Measurements from ENCODE around the gene ATP8B4. TPM values are rescaled to one million over a fixed set of nuclear protein-coding genes. Genes with fewer than 3 reads are reported as not detected.

The ATP8B4 gene
- total and polyA plus RNA-seq, 2 of the 8 experiments (the other 6 are each of a cell fraction or from before 2014, with no cell fraction given), result 0.17 to 0.24 TPM

DNA sequence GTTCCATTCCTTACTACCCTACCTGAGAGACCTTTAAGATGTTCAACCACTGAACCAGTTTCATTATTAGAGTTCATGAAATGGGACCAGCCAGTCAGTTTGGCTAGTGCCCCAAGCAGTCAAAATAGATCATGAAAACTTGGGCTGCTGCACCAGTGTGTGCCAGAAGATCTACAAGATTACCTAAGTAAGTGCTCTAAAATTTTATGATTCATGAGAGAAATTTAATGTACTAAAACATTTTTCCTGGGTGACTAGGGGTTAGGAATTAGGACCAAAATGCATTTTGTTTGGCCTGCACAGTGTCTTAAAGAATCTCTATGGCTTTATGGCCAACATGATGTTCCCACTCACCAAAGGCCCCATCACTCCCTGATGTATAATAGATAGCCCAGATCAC lies 214.7 kb downstream of the ATP8B4 start:
- Histone ChIP-seq H3K14ac (ENCODE audit: insufficient read length) (no peak overlapping the region), H2BK12ac (ENCODE audit: low read depth, low read length) (no peak overlapping the region), H3K9ac (replicated peaks in 1 of 4; ENCODE audit: extremely low read depth in 1 of 4, low read depth in 3 of 4, low read length in 3 of 4) (no peak overlapping the region), H3K27ac (ENCODE audit: low read depth, low read length) (no peak overlapping the region), H3K4me2 (ENCODE audit: insufficient read depth in 1 of 2, low read depth in 2 of 2, low read length in 2 of 2) (no peak overlapping the region), H3K79me1 (ENCODE audit: low read depth, low read length) (no peaks in the 10 kb centered on the region), H3K9me3 (ENCODE audit: insufficient read depth in 2 of 2, low read depth in 1 of 2, low read length in 1 of 2) (no peaks in the 10 kb centered on the region), H4K8ac (ENCODE audit: extremely low read depth, insufficient read depth, low read length) (no peak overlapping the region), H4K20me1 (replicated peaks in 1 of 2; ENCODE audit: control insufficient read depth in 1 of 2, insufficient read depth in 2 of 2, low read length in 2 of 2) (no peaks in the 10 kb centered on the region), H2AK5ac (ENCODE audit: low read depth, low read length) (no peak overlapping the region), H4K91ac (replicated peaks; ENCODE audit: insufficient read length, low read length) (no peak overlapping the region), H3K4me3 (ENCODE audit: extremely low read depth in 1 of 4, insufficient read depth in 2 of 4, low read depth in 3 of 4, low read length in 4 of 4) (no peak overlapping the region), H3K79me2 (ENCODE audit: control insufficient read depth in 1 of 2, insufficient read depth in 2 of 2, low read length in 2 of 2) (no peaks in the 10 kb centered on the region), H2BK15ac (ENCODE audit: low read length) (no peak overlapping the region), H4K5ac (ENCODE audit: insufficient read length, low read depth, low read length) (no peak overlapping the region), H2BK120ac (replicated peaks; ENCODE audit: low read depth, low read length) (no peak overlapping the region), H3K27me3 (replicated peaks in 1 of 4; ENCODE audit: control insufficient read depth in 3 of 4, extremely low read depth in 1 of 4, insufficient read depth in 3 of 4, low read length in 3 of 4) (peaks cover 0 to 1% (median 0%) of the 10 kb centered on the region in 4 experiments; a peak in 1 of 7 replicates), H3K23ac (ENCODE audit: insufficient read length) (no peak overlapping the region), H2BK20ac (ENCODE audit: low read length) (no peak overlapping the region), H3K18ac (ENCODE audit: extremely low read depth, low read length) (no peak overlapping the region), H3K4ac (replicated peaks; ENCODE audit: insufficient read length, low read depth, low read length) (no peak overlapping the region), H2BK5ac (ENCODE audit: low read depth, low read length) (no peak overlapping the region), H3K56ac (replicated peaks; ENCODE audit: insufficient read length, low read depth, low read length) (no peak overlapping the region), H3K23me2 (ENCODE audit: low read depth, low read length) (no peaks in the 10 kb centered on the region), H2AFZ (ENCODE audit: low read length) (no peak overlapping the region), H3K4me1 (replicated peaks in 1 of 4; ENCODE audit: control insufficient read depth in 3 of 4, insufficient read depth in 4 of 4, low read length in 3 of 4) (no peaks in the 10 kb centered on the region), H3K36me3 (ENCODE audit: control insufficient read depth in 2 of 4, insufficient read depth in 4 of 4, low read length in 3 of 4) (no peaks in the 10 kb centered on the region)
- DNase-seq (ENCODE audit: low read depth in 1 of 2, low spot score in 2 of 2) (no peak), FAIRE-seq (no peak)
- ChIA-PET POLR2A (ENCODE audit: partially characterized antibody) (no interaction called here), CTCF (ENCODE audit: partially characterized antibody) (interaction anchor here (0.6 to 1.0 kb wide), 5 partner anchors 12 to 211 kb away, joined by 3 to 5 read pairs (median 3); no protein-coding TSS in a partner anchor)
- no peak for TF ChIP-seq POLR2AphosphoS5 (IDR thresholded peaks at IDR 0.05; ENCODE audit: low read depth, low read length)
- TF ChIP-seq SIX5 (IDR thresholded peaks at IDR 0.05; ENCODE audit: low read depth, low read length), result no peak
- no peak for TF ChIP-seq RAD21 (IDR thresholded peaks at IDR 0.05 in 1 of 2, conservative IDR thresholded peaks at IDR 0.05 in 1 of 2; ENCODE audit: low read depth in 2 of 2, low read length in 2 of 2)
- TF ChIP-seq NANOG (IDR thresholded peaks at IDR 0.05; ENCODE audit: insufficient read depth, low read depth, low read length, poor library complexity, severe bottlenecking), result no peak
- TF ChIP-seq HDAC2 (IDR thresholded peaks at IDR 0.05; ENCODE audit: borderline replicate concordance in 1 of 2, low read depth in 2 of 2, low read length in 2 of 2), result no peak
- no peak for TF ChIP-seq EGR1 (IDR thresholded peaks at IDR 0.05; ENCODE audit: borderline replicate concordance, low read depth, low read length)
